B cell (primary cell): ENCODE measurements around the gene ZNF419. TPM values are rescaled to one million over a fixed set of nuclear protein-coding genes. Genes with fewer than 3 reads are reported as not detected.
"Not testable (repeated sequence)": the region's sequence is repeated elsewhere in the genome, so short reads cannot be mapped to it uniquely, and the experiment has no call there.

ENCODE experiments used
- ATAC-seq: fragments of 200-7000 bp; cut with Tn5 transposase; one replicate; pipeline ENCODE4 v1.10.0; 2021; ENCODE audit warnings: low read depth, mild to moderate bottlenecking, moderate number of reproducible peaks, moderate library complexity
- CTCF ChIA-PET: fragments of 350-600 bp; sonication (Branson Sonifier 250); formaldehyde crosslinking; loops from one replicate; lab custom pipeline; 2021; ENCODE audit warnings: antibody characterized with exemption, inconsistent platforms; lab: Charles Lee
- POLR2A ChIA-PET: fragments of 350-600 bp; sonication (Branson Sonifier 250); formaldehyde crosslinking; loops from one replicate; lab custom pipeline; 2021; ENCODE audit warnings: antibody characterized with exemption; lab: Charles Lee
- DNase-seq: peaks from one replicate; pipeline ENCODE4 v3.0.0; 2013
- H2AFZ ChIP-seq: 2 replicates; pipeline ENCODE4 v1.6.1; 2012; ENCODE audit warnings: mild to moderate bottlenecking, low read depth, low read length; ENCODE audit not compliant: insufficient read depth, poor library complexity, severe bottlenecking
- H3K27ac ChIP-seq, 2 donors: 1 replicate in 1 of 2; 2 replicates in 1 of 2; pipeline ENCODE4 v1.5.1; 2012 to 2013; ENCODE audit warnings: low read length in 2 of 2, mild to moderate bottlenecking in 2 of 2, moderate library complexity in 1 of 2
- H3K27me3 ChIP-seq, 4 experiments: fragments of 200-600 bp in 1 of 4; sonication (generic) in 1 of 4; replicated peaks in 1 of 4; 1 replicate in 2 of 4; 2 replicates in 2 of 4; pipeline versions ENCODE4 v1.6.1 to v1.7.0; 2013 to 2016; ENCODE audit warnings: low read length in 3 of 4, mild to moderate bottlenecking in 2 of 4, mixed read lengths in 1 of 4, moderate library complexity in 1 of 4; ENCODE audit not compliant: insufficient read depth in 4 of 4, control insufficient read depth in 3 of 4; ENCODE audit errors: control extremely low read depth in 1 of 4
- H3K36me3 ChIP-seq, 2 experiments: replicated peaks in 1 of 2; 1 replicate in 1 of 2; 2 replicates in 1 of 2; pipeline versions ENCODE4 v1.6.1 to v1.7.1; 2013; ENCODE audit warnings: low read length in 1 of 2; ENCODE audit not compliant: insufficient read depth in 2 of 2, control insufficient read depth in 1 of 2; ENCODE audit errors: control extremely low read depth in 1 of 2, extremely low read depth in 1 of 2
- H3K4me1 ChIP-seq, 2 donors: fragments of 200-600 bp in 1 of 2; sonication (generic) in 1 of 2; 1 replicate in 1 of 2; 2 replicates in 1 of 2; pipeline versions ENCODE4 v1.5.1 to v1.6.1; 2013 to 2017; ENCODE audit warnings: low read length in 2 of 2; ENCODE audit not compliant: control insufficient read depth in 2 of 2, insufficient read depth in 2 of 2
- H3K4me2 ChIP-seq: replicated peaks from 2 replicates; pipeline ENCODE3; 2012; ENCODE audit warnings: mild to moderate bottlenecking, low read depth, low read length; ENCODE audit not compliant: poor library complexity, severe bottlenecking
- H3K4me3 ChIP-seq, 5 experiments: fragments of 200-600 bp in 1 of 5; sonication (generic) in 1 of 5; 1 replicate in 3 of 5; 2 replicates in 2 of 5; pipeline versions ENCODE4 v1.5.1 to v1.7.0; 2011 to 2016; ENCODE audit warnings: low read length in 4 of 5, mild to moderate bottlenecking in 4 of 5, low read depth in 2 of 5, control low read depth in 1 of 5, moderate library complexity in 1 of 5; ENCODE audit not compliant: insufficient read depth in 1 of 5; ENCODE audit errors: control extremely low read depth in 1 of 5, extremely low read depth in 1 of 5
- H3K79me2 ChIP-seq: fragments of 200-600 bp; sonication (generic); one replicate; pipeline ENCODE4 v1.6.0; 2016; ENCODE audit warnings: low read length; ENCODE audit not compliant: control insufficient read depth, insufficient read depth
- H3K9ac ChIP-seq: fragments of 200-600 bp; sonication (generic); 2 replicates; pipeline ENCODE4 v1.6.1; 2017; ENCODE audit warnings: mild to moderate bottlenecking, low read length, moderate library complexity
- H3K9me3 ChIP-seq, 3 donors: one replicate each; pipeline versions ENCODE4 v1.6.1 to v1.7.1; 2013; ENCODE audit warnings: low read length in 2 of 3; ENCODE audit not compliant: control insufficient read depth in 2 of 3, insufficient read depth in 1 of 3; ENCODE audit errors: control extremely low read depth in 1 of 3
- H4K20me1 ChIP-seq: 2 replicates; pipeline ENCODE4 v1.6.0; 2012; ENCODE audit warnings: mild to moderate bottlenecking, low read length; ENCODE audit not compliant: insufficient read depth, control insufficient read depth, poor library complexity, severe bottlenecking
- H3K27ac Mint-ChIP-seq: one replicate; pipeline ENCODE4 v1.8.0; 2021; ENCODE audit warnings: mixed read lengths
- H3K27me3 Mint-ChIP-seq: one replicate; pipeline ENCODE4 v1.8.0; 2021; ENCODE audit warnings: mixed read lengths
- H3K4me1 Mint-ChIP-seq: one replicate; pipeline ENCODE4 v1.8.0; 2021; ENCODE audit warnings: mixed read lengths
- H3K4me3 Mint-ChIP-seq: one replicate; pipeline ENCODE4 v1.8.0; 2021; ENCODE audit warnings: mixed read lengths
- H3K9me3 Mint-ChIP-seq: one replicate; pipeline ENCODE4 v1.8.0; 2022; ENCODE audit warnings: mixed read lengths; ENCODE audit not compliant: insufficient read depth
- EZH2 ChIP-seq: IDR thresholded peaks from 2 replicates; pipeline ENCODE4 v1.6.1; 2012; ENCODE audit warnings: borderline replicate concordance, low read depth, mild to moderate bottlenecking, moderate library complexity, low read length; ENCODE audit not compliant: insufficient read depth, poor library complexity, severe bottlenecking
- WGBS: methylation state at CpG from one replicate; pipeline ENCODE4 v1.1.5; 2013; ENCODE audit warnings: missing lambda C conversion rate; ENCODE audit not compliant: insufficient coverage; 5-methylcytosine and 5-hydroxymethylcytosine counted together
- intact Hi-C: fragments of 100-400 bp; cut with micrococcal nuclease; formaldehyde crosslinking; loops from one replicate; pipeline ENCODE4 v1.10.0; 2022
- polyA plus RNA-seq: library from polyadenylated mRNA; depleted of rRNA; stranded (reverse); fragments of >200 nt; gene quantifications from 2 replicates; pipeline ENCODE4 v1.2.3, GENCODE V29; 2012
- total RNA-seq, 2 donors: library from RNA; stranded (reverse); fragments of 120-200 nt in 1 of 2; gene quantifications; 1 replicate in 1 of 2; 2 replicates in 1 of 2; pipeline versions ENCODE4 v1.2.3 to v1.2.4, GENCODE V29; 2013 to 2022
- TF ChIP-seq, protein P1 (sequence below): fragments of 200-600 bp; IDR thresholded peaks from one replicate; pipeline ENCODE4 v1.8.0; 2022; ENCODE audit warnings: antibody characterized with exemption, mild to moderate bottlenecking

ZNF419 gene
- total and polyA plus RNA-seq, 2 donors (not counting 1 experiment from before 2014, with no cell fraction given) = 8.7 to 31.1 TPM

DNA sequence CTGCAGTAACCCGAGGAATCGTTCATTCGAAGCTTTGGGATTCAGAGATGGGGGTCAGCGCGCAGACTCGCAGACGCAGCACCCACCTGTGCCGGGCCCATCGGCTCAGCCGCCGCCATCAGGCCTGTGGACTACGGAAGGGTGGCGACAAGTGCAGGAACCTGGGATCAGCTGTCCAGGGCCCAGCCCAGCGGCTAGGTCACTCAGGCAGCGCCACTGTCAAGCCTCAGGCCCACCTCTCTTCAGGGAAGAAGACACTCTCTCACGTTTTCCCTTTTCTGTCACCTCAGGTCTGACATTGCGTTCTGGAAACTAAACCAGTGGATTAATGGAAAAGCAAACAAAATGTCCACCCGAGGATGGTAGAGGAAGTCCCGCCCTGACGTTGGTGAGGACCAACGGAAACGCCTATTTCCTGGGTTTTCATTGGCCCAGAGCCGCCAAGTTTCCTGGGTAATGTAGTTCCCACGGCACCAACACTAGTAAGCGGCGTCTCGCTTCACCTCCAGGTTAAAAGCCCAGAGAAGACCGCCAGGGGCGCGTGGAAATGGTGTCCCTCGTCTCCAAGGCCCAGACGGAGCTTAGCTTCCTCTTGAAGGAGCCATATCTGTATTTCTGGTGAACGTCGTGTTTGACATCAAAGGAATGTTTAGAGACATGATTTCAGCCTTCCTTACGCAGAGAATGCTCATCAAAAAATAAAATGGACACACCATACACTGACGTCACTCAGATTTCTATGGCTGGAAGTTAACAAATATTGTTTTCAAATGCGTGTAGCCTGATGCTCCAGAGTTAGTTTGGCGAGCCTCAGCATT lies 10.2 kb upstream of the ZNF419 start, which contains the start of gene ZNF772:
ZNF772 (minus strand) TSS at position 376 of the 818 bp plus-strand sequence; CDS start at position 119, 257 bp downstream.
- ChIA-PET POLR2A (interaction anchor here (0.9 to 1.2 kb wide), 2 partner anchors 10 to 204 kb away, joined by 3 read pairs; partner anchors contain the start of genes ZNF419 and ZNF551), CTCF (interaction anchor here (1.0 kb wide), 1 partner anchor 155 kb away, joined by 3 read pairs; the partner anchor contains the start of gene ZNF211)
- H3K27me3 ChIP-seq = no peaks in the 10 kb centered on the region
- peaks cover 11 to 15% of the 10 kb centered on the region in 2 donors for H3K4me1 ChIP-seq
- peak within 1 kb of the TSS; percentile 85 for H3K4me2 ChIP-seq
- peaks cover 11 to 45% (median 42%) of the 10 kb centered on the region in 3 donors for H3K9me3 ChIP-seq
- peak; percentile 99 for ATAC-seq
- H3K9ac ChIP-seq = peak within 1 kb of the TSS; percentile 87
- peaks cover 10 to 35% of the 10 kb centered on the region in 2 experiments for H3K36me3 ChIP-seq
- peak within 1 kb of the TSS; percentile 86 for H3K4me3 Mint-ChIP-seq
- peak within 1 kb of the TSS; percentile 77 to 91 (median 85) for H3K4me3 ChIP-seq
- intact Hi-C loops = loop anchor here (1.0 to 2.0 kb wide), 8 partner anchors 10 to 525 kb away; partner anchors contain the start of genes TRAPPC2B, ZNF17, ZNF419 and ZNF547
- H3K4me1 Mint-ChIP-seq = peaks cover 27% of the 10 kb centered on the region
- H3K27ac ChIP-seq = peak within 1 kb of the TSS; percentile 65 to 81
- DNase-seq = peak; percentile 95
- H3K79me2 ChIP-seq = peaks cover 23% of the 10 kb centered on the region
- peak within 1 kb of the TSS; percentile 81 for H3K27ac Mint-ChIP-seq
- no peak for TF ChIP-seq EZH2
- TF ChIP-seq, protein P1, sequence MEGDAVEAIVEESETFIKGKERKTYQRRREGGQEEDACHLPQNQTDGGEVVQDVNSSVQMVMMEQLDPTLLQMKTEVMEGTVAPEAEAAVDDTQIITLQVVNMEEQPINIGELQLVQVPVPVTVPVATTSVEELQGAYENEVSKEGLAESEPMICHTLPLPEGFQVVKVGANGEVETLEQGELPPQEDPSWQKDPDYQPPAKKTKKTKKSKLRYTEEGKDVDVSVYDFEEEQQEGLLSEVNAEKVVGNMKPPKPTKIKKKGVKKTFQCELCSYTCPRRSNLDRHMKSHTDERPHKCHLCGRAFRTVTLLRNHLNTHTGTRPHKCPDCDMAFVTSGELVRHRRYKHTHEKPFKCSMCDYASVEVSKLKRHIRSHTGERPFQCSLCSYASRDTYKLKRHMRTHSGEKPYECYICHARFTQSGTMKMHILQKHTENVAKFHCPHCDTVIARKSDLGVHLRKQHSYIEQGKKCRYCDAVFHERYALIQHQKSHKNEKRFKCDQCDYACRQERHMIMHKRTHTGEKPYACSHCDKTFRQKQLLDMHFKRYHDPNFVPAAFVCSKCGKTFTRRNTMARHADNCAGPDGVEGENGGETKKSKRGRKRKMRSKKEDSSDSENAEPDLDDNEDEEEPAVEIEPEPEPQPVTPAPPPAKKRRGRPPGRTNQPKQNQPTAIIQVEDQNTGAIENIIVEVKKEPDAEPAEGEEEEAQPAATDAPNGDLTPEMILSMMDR = peak; percentile 68
- 7% methylated on average over 36 of the region's 38 CpGs for WGBS
- peaks cover 20% of the 10 kb centered on the region for H3K9me3 Mint-ChIP-seq
- H3K27me3 Mint-ChIP-seq = peaks cover 10% of the 10 kb centered on the region
- H2AFZ ChIP-seq = peak within 1 kb of the TSS; percentile 100
- no peaks in the 10 kb centered on the region for H4K20me1 ChIP-seq

DNA sequence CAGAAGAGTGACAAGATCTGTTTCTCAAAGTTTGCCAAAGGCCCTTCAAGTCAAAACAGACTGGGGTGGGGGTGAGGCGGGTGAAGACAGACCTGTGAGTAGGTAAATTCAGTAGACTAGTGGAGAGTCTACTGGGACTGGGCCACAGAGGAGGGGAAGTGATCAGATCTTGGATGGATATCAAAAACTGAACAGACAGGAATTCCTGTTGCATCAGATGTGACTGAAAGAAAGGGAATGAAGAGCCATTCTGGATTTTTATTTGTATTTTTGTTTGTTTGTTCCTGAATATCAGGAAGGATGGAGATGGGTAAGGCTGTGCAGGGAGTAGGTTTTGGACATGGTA lies 722 bp downstream of the ZNF419 start:
- Histone ChIP-seq H3K36me3 (peaks cover 8 to 24% of the 10 kb centered on the region in 2 experiments), H3K4me1 (peaks cover 7 to 14% of the 10 kb centered on the region in 2 donors), H3K9me3 (peaks cover 2 to 12% (median 3%) of the 10 kb centered on the region in 3 donors), H3K79me2 (peaks cover 19% of the 10 kb centered on the region), H3K4me2 (peak overlapping the region; percentile 56), H3K4me3 (peak overlapping the region in 2 of 5 experiments; percentile 27 to 44)
- ATAC-seq, H3K9me3 Mint-ChIP-seq, H3K27ac Mint-ChIP-seq, H3K9ac ChIP-seq, DNase-seq, H4K20me1 ChIP-seq, CTCF ChIA-PET, POLR2A ChIA-PET, H3K27ac ChIP-seq, H3K27me3 ChIP-seq, H2AFZ ChIP-seq: not testable (repeated sequence)
- H3K4me1 Mint-ChIP-seq = peaks cover 16% of the 10 kb centered on the region
- peaks cover 10% of the 10 kb centered on the region for H3K27me3 Mint-ChIP-seq
- WGBS = no CpG with 5 or more reads among the region's 1 CpG
- peak overlapping the region; percentile 82 for H3K4me3 Mint-ChIP-seq
- intact Hi-C loops = loop anchor here (5.0 kb wide), 3 partner anchors 144 to 459 kb away; partner anchors contain the start of genes ZNF211, ZNF256 and ZNF460
